Left lung (tissue), 10 donors: Measurements from ENCODE around the gene KRT77. TPM values are rescaled to one million over a fixed set of nuclear protein-coding genes. Genes with fewer than 3 reads are reported as not detected.

ENCODE experiments used
- ATAC-seq: fragments of 200-7000 bp; cut with Tn5 transposase; one replicate; pipeline ENCODE4 v1.9.1; 2020; ENCODE audit warnings: moderate library complexity
- DNase-seq, 4 donors: peaks; one replicate each; pipeline ENCODE4 v3.0.0-alpha.2; 2013 to 2020
- H3K27ac ChIP-seq, 2 donors: fragments of 200-600 bp; sonication (generic) in 1 of 2; one replicate each; pipeline versions ENCODE4 v1.5.0 to v1.8.0; 2020 to 2021
- H3K27me3 ChIP-seq, 2 donors: fragments of 200-600 bp; sonication (generic) in 1 of 2; one replicate each; pipeline versions ENCODE4 v1.5.0 to v1.8.0; 2020 to 2021
- H3K36me3 ChIP-seq, 2 donors: fragments of 200-600 bp; sonication (generic) in 1 of 2; one replicate each; pipeline versions ENCODE4 v1.5.0 to v1.8.0; 2020 to 2021
- H3K4me1 ChIP-seq, 2 donors: fragments of 200-600 bp; one replicate each; pipeline ENCODE4 v1.8.0; 2021
- H3K4me3 ChIP-seq, 2 donors: fragments of 200-600 bp; sonication (generic) in 1 of 2; one replicate each; pipeline versions ENCODE4 v1.5.0 to v1.8.0; 2020 to 2021; ENCODE audit warnings: mild to moderate bottlenecking in 1 of 2
- H3K9me3 ChIP-seq, 2 donors: fragments of 200-600 bp; sonication (generic) in 1 of 2; one replicate each; pipeline versions ENCODE4 v1.5.0 to v1.8.0; 2020 to 2021
- CTCF ChIP-seq, 2 donors: fragments of 200-600 bp; sonication (generic) in 1 of 2; IDR thresholded peaks; one replicate each; pipeline versions ENCODE4 v1.5.0 to v1.8.0; 2021; ENCODE audit warnings: antibody characterized with exemption in 2 of 2
- intact Hi-C, 2 donors: fragments of 100-400 bp; cut with DNase I; formaldehyde crosslinking; loops; one replicate each; pipeline versions ENCODE4 v1.11.2 to v1.14.2; 2022
- polyA plus RNA-seq, 6 donors: library from polyadenylated mRNA; unstranded; fragments of 120-200 nt; gene quantifications; one replicate each; pipeline ENCODE4 v1.2.1, GENCODE V29; 2013; ENCODE audit not compliant: insufficient read length in 6 of 6
- total RNA-seq, 2 donors: library from RNA; stranded (reverse); fragmentation: NEBNext Ultra II Directional; extraction: Animal tissue kit (Norgen Biotek cat#: 25700); gene quantifications; one replicate each; pipeline ENCODE4 v1.2.1, GENCODE V29; 2021
- donor health status: DM: no; HTN: yes; CAD: no.
- donor health status: DM: no; HTN: no; CAD: no.

KRT77 gene
- total and polyA plus RNA-seq, 8 donors, result not detected

- Histone ChIP-seq H3K27me3 (peaks cover 20 to 87% of the 10 kb centered on the region in 2 donors), H3K9me3 (no peaks in the 10 kb centered on the region), H3K4me1 (peaks cover 5 to 8% of the 10 kb centered on the region in 2 donors), H3K36me3 (no peaks in the 10 kb centered on the region), H3K27ac (no peak overlapping the region), H3K4me3 (no peak overlapping the region)
- ATAC-seq (peak; percentile 32), DNase-seq (peak in 1 of 4 donors; percentile 81)
- intact Hi-C loops, result no loop called here
- TF ChIP-seq CTCF (IDR thresholded peaks at IDR 0.05), result no peak
Measured at GRCh38 chr12:52691076-52691840, 12.1 kb downstream of the KRT77 start.

GRCh38 chr12:52690351-52691075, 12.8 kb downstream of the KRT77 start:
- intact Hi-C loops, result no loop called here
- DNase-seq (no peak), ATAC-seq (no peak)
- no peaks in the 10 kb centered on the region for H3K9me3 ChIP-seq
- H3K36me3 ChIP-seq, result no peaks in the 10 kb centered on the region
- peaks cover 5 to 8% of the 10 kb centered on the region in 2 donors for H3K4me1 ChIP-seq
- H3K4me3 ChIP-seq, result no peak overlapping the region
- no peak overlapping the region for H3K27ac ChIP-seq
- no peak for TF ChIP-seq CTCF (IDR thresholded peaks at IDR 0.05)
- H3K27me3 ChIP-seq, result peaks cover 20 to 87% of the 10 kb centered on the region in 2 donors

GRCh38 chr12:52689936-52690335, 13.4 kb downstream of the KRT77 start:
- TF ChIP-seq CTCF (IDR thresholded peaks at IDR 0.05), result no peak
- intact Hi-C loops, result no loop called here
- Histone ChIP-seq H3K36me3 (no peaks in the 10 kb centered on the region), H3K27me3 (peaks cover 20 to 87% of the 10 kb centered on the region in 2 donors), H3K4me1 (peaks cover 5 to 8% of the 10 kb centered on the region in 2 donors), H3K4me3 (no peak overlapping the region), H3K27ac (no peak overlapping the region), H3K9me3 (no peaks in the 10 kb centered on the region)
- DNase-seq (no peak), ATAC-seq (no peak)

GRCh38 chr12:52689239-52689638, 14.1 kb downstream of the KRT77 start:
- peaks cover 20 to 87% of the 10 kb centered on the region in 2 donors for H3K27me3 ChIP-seq
- intact Hi-C loops, result no loop called here

More at GRCh38 chr12:52689239-52689638, 14.1 kb downstream of the KRT77 start:
- no peak for TF ChIP-seq CTCF (IDR thresholded peaks at IDR 0.05)
- no peak for DNase-seq
- no peak for ATAC-seq
- no peak overlapping the region for H3K4me3 ChIP-seq
- H3K4me1 ChIP-seq, result peaks cover 5 to 8% of the 10 kb centered on the region in 2 donors
- H3K27ac ChIP-seq, result no peak overlapping the region
- H3K36me3 ChIP-seq, result no peaks in the 10 kb centered on the region
- H3K9me3 ChIP-seq, result no peaks in the 10 kb centered on the region
